GM19240 (cell line): Measurements from ENCODE around the gene XKR7.
A peak's percentile ranks its signal among the peaks of the same experiment; 100 is the strongest.
"Not testable (repeated sequence)": the region's sequence is repeated elsewhere in the genome, so short reads cannot be mapped to it uniquely, and the experiment has no call there.

Experiments
- DNase-seq: peaks from one replicate; pipeline ENCODE4 v3.0.0; 2011; ENCODE audit warnings: low spot score; ENCODE audit not compliant: insufficient read length

XKR7 gene

GRCh38 chr20:32010666-32011065 lies 42.7 kb downstream of the XKR7 start:
- DNase-seq: no peak

- no peak for DNase-seq
Observed at GRCh38 chr20:32012159-32012688, 44.3 kb downstream of the XKR7 start.

- DNase-seq: no peak
Observed at GRCh38 chr20:32013326-32013725, 45.4 kb downstream of the XKR7 start.

- DNase-seq: no peak
Observed at GRCh38 chr20:32017711-32018251, 49.8 kb downstream of the XKR7 start.

- DNase-seq: peak; percentile 43
Observed at GRCh38 chr20:32018269-32019155, 50.6 kb downstream of the XKR7 start.

- DNase-seq: no peak
Observed at GRCh38 chr20:32019156-32019510, 51.2 kb downstream of the XKR7 start.

GRCh38 chr20:32019563-32020463 lies 51.9 kb downstream of the XKR7 start:
- DNase-seq: no peak

DNA sequence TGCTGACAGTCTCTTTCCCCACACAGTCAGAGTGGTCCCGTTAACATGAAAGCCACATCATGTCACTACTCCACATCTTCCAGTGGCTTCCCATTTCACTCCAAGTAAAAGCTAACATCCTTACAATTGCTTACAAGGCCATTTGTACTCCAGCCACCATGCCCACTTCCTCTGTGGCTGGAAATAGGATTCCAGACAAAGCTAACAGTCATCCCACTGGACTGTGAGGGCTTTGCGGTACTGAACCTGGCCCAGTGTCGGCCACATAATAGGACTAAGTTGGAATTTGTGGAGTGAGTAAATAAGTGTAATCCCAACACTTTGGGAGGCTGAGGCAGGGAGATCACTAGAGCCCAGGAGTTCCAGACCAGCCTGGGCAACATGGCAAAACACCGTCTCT lies 53.1 kb downstream of the XKR7 start:
- DNase-seq: no peak

GRCh38 chr20:32024683-32025295 lies 56.8 kb downstream of the XKR7 start:
- DNase-seq: no peak

DNA sequence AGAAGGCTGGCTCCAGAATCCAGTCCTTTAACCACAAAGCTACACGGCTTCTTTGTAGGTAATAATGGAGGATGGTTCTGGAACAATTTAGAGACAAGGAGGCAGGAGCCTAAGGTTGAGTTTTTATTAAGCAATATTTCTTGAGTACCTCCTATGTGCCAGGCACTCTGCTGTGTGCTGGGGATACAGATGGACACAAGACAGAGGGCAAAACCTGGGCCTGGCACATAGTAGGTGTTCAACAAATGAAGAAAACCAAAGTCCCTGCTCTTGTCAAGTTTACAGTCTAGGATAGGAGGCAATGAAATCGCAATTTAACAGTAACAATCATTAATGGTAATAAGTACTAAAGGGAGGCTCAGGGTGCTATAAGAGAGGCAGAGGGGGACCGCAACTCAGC lies 59.7 kb downstream of the XKR7 start:
- no peak for DNase-seq

GRCh38 chr20:32028647-32029372 lies 60.9 kb downstream of the XKR7 start:
- no peak for DNase-seq

DNA sequence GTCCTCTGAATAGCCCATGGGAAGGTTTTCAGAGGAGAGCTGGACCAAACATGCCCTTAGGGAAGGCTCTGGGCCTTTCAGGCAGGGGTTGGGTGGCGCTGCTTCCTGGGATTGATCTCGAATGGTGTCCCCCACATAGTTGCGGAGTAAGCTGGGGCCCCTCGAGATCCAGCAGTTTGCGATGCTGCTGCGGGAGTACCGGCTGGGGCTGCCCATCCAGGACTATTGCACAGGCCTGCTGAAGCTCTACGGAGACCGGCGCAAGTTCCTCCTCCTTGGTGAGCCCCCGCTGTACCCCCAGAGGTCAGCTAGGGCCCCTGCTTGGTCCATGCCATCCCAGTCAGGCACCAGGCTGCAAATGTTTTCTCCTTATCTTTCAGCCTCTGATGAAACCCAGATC lies 61.6 kb downstream of the XKR7 start:
- no peak for DNase-seq

DNA sequence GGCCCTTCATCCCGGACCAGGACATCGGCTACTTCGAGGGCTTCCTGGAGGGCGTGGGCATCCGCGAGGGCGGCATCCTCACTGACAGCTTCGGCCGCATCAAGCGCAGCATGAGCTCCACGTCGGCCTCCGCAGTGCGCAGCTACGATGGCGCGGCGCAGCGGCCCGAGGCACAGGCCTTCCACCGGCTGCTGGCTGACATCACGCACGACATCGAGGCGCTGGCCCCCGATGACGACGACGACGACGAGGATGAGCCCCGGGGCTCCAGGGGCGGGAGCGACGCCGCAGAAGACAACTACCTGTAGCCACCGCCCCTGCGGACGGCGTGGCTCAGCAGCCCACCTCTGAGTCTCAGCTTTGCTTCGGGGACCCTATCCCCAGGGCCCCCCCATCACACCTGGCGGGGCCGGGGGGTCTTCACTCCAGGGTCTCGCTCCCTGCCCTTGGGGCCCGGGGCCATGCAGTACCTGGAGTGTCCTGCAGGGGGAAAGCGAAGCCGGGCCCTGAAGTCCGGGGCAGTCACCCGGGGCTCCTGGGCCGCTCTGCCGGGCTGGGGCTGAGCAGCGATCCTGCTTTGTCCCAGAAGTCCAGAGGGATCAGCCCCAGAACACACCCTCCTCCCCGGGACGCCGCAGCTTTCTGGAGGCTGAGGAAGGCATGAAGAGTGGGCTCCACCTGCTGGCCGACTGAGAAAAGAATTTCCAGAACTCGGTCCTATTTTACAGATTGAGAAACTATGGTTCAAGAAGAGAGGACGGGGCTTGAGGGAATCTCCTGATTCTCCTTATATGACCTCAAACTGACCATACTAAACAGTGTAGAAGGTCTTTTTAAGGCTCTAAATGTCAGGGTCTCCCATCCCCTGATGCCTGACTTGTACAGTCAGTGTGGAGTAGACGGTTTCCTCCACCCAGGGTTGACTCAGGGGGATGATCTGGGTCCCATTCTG lies 63.3 kb downstream of the XKR7 start:
- no peak for DNase-seq

DNA sequence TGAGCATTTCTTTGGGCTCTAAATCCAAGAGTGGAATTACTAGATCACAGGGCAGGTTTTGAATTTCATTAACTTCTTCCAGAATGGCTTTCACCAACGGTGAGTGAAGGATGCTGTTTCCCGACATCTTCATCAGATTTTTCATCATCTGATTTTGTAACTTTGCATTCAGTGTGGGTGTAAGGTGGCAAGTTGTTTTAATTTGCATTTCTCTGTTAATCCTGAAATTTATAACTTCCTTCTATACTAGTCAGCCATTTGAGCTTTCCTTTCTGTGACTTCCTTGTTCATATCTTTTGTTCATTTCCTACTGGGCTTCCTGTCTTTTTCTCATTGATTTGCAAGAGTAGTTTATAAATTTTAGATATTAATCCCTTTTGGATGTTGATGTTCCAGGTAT lies 65.4 kb downstream of the XKR7 start:
- DNase-seq: no peak

DNA sequence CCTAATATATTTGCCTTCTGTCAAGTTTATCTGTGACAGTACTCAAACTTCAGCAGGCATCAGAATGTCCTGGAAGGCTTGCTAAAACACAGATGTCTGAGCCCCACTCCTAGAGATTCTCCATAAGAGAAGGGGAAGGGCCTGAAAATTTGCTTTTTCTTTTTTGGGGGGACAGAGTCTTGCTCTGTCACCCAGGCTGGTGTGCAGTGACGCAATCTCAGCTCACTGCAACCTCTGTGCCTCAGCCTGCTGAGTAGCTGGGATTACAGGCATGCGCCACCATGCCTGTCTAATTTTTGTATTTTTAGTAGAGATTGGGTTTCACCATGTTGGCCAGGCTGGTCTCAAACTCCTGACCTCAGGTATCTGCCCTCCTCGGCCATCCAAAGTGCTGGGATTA lies 65.8 kb downstream of the XKR7 start:
- DNase-seq: not testable (repeated sequence)

DNA sequence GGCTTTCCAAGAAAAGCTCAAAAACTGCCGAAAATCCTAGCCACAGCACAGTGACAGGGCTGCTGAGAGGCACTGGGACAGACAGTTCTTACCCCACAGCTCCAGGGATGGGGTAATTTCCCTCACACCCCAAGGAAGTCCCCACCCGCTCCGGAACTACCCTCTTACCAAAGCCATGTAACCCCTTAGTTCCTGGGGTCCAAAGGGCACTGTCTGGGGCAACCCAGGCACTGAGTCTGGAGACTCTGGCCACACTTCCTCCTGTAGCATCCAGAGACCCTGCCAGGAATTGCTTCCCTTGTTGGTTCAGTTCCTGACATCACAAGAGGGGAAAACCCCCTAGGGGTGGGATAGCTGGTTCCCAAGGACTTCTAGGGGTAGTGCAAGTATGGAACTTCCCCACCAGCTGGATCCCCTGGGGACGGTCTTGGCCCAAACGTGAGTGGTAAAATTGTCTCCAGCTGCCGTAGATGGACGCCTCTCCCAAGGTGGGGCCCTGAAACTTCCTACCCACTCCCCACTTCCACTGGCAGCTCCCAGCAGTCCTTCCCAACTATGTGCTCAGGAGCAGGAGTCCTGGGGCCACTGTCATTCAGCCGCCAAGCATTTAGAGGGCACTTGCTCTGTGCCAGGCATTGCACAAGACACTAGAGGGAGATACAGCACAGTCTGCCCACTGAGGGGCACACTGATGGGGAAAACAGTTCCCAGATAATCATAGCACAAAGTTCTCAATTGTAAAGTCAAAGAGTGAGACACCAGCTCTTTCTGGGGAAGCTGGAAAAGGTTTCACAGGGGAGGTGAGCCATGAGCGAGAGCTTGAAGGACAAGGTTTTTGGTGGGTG lies 66.9 kb downstream of the XKR7 start:
- no peak for DNase-seq

GRCh38 chr20:32035426-32035779 lies 67.5 kb downstream of the XKR7 start:
- DNase-seq: no peak

- DNase-seq: no peak
Observed at GRCh38 chr20:32036252-32036651, 68.3 kb downstream of the XKR7 start.
